A549 (cell line): ENCODE measurements around the gene TSSC4. TPM values are rescaled to one million over a fixed set of nuclear protein-coding genes. Genes with fewer than 3 reads are reported as not detected.

Experiments used
- ATAC-seq, 2 experiments: fragments of 200-7000 bp in 1 of 2; fragments of >200 bp in 1 of 2; cut with Nextera tagmentation in 1 of 2; cut with Tn5 transposase in 1 of 2; 3 replicates each; pipeline versions ENCODE4 v1.8.0 to v1.9.1; 2018 to 2020; ENCODE audit warnings: mild to moderate bottlenecking in 1 of 2, moderate library complexity in 1 of 2
- CTCF ChIA-PET: fragments of 300-600 bp; sonication (Branson Sonifier 250); formaldehyde crosslinking; extraction: SDS; loops from one replicate; lab custom pipeline; 2021; ENCODE audit warnings: antibody characterized with exemption, inconsistent platforms; lab: Yijun Ruan, JAX
- POLR2A ChIA-PET: fragments of 350-600 bp; formaldehyde crosslinking; extraction: SDS; loops from one replicate; lab custom pipeline; 2021; ENCODE audit warnings: antibody characterized with exemption, inconsistent platforms; lab: Yijun Ruan, JAX
- DNase-seq, 2 experiments: peaks; one replicate each; pipeline versions ENCODE4 v3.0.0 to v3.0.0-alpha.2; 2011 to 2016; ENCODE audit warnings: low read depth in 1 of 2, low spot score in 1 of 2
- FAIRE-seq: peaks from 2 replicates; lab custom pipeline; 2011; peaks lifted over from hg19 to GRCh38; lab: Jason Lieb, UNC
- H3K27ac ChIP-seq, 2 experiments: fragments of >200 bp; sonication (Bioruptor Twin); formaldehyde crosslinking; 3 replicates each; pipeline ENCODE4 v1.5.1; 2016 to 2017
- H3K4me1 ChIP-seq: fragments of >200 bp; sonication (Bioruptor Twin); formaldehyde crosslinking; 3 replicates; pipeline ENCODE4 v1.6.1; 2016
- H3K4me2 ChIP-seq: fragments of >200 bp; sonication (Bioruptor Twin); formaldehyde crosslinking; 3 replicates; pipeline ENCODE4 v1.6.1; 2016
- H3K4me3 ChIP-seq: fragments of >200 bp; sonication (Bioruptor Twin); formaldehyde crosslinking; 3 replicates; pipeline ENCODE4 v1.5.1; 2016
- H3K9me3 ChIP-seq: fragments of >200 bp; sonication (Bioruptor Twin); formaldehyde crosslinking; 3 replicates; pipeline ENCODE4 v1.6.1; 2016
- CBX2 ChIP-seq: fragments of 200-600 bp; sonication (generic); IDR thresholded peaks from 2 replicates; pipeline ENCODE4 v1.6.1; 2016; ENCODE audit warnings: low read depth, mild to moderate bottlenecking, borderline replicate concordance
- CTCF ChIP-seq: fragments of >200 bp; sonication (Bioruptor Twin); formaldehyde crosslinking; IDR thresholded peaks from 3 replicates; pipeline ENCODE4 v1.5.1; 2016
- E2F6 ChIP-seq: IDR thresholded peaks from 2 replicates; pipeline ENCODE4 v1.6.1; 2012; ENCODE audit warnings: low read depth, borderline replicate concordance
- EHF ChIP-seq: fragments of 250-450 bp; sonication (Bioruptor Pico); IDR thresholded peaks from 2 replicates; pipeline ENCODE4 v1.5.0; 2020; ENCODE audit warnings: mild to moderate bottlenecking
- EHMT2 ChIP-seq: fragments of 200-600 bp; sonication (generic); IDR thresholded peaks from 2 replicates; pipeline ENCODE4 v1.6.1; 2016; ENCODE audit warnings: antibody characterized with exemption, low read depth, mild to moderate bottlenecking, moderate library complexity
- ESRRA ChIP-seq: fragments of 150-350 bp; IDR thresholded peaks from 2 replicates; pipeline ENCODE4 v1.6.1; 2014; ENCODE audit warnings: mild to moderate bottlenecking, low read length, borderline replicate concordance
- FOSL2 ChIP-seq, 2 experiments: fragments of 450-650 bp in 1 of 2; fragments of >200 bp in 1 of 2; sonication (Bioruptor Twin) in 1 of 2; formaldehyde crosslinking; IDR thresholded peaks; 2 replicates each; pipeline versions ENCODE4 v1.5.0 to v1.6.1; 2016 to 2020; ENCODE audit warnings: mild to moderate bottlenecking in 1 of 2, moderate library complexity in 1 of 2
- HDAC2 ChIP-seq: fragments of 200-600 bp; sonication (generic); IDR thresholded peaks from 2 replicates; pipeline ENCODE4 v1.6.1; 2016
- HMGXB4 ChIP-seq: fragments of 250-450 bp; sonication (Bioruptor Pico); IDR thresholded peaks from 2 replicates; pipeline ENCODE4 v1.5.0; 2021; ENCODE audit warnings: mild to moderate bottlenecking, moderate library complexity, borderline replicate concordance
- HOXB13 ChIP-seq: fragments of 250-450 bp; sonication (Bioruptor Pico); IDR thresholded peaks from 2 replicates; pipeline ENCODE4 v1.5.0; 2020; ENCODE audit warnings: low read depth, mild to moderate bottlenecking, moderate library complexity
- KDM1A ChIP-seq: fragments of 200-600 bp; sonication (generic); IDR thresholded peaks from 2 replicates; pipeline ENCODE4 v1.6.1; 2016; ENCODE audit warnings: low read depth, mild to moderate bottlenecking
- MAFK ChIP-seq: fragments of 450-650 bp; IDR thresholded peaks from 2 replicates; pipeline ENCODE4 v1.6.1; 2014; ENCODE audit not compliant: partially characterized antibody
- NR3C1 ChIP-seq: fragments of >200 bp; sonication (Bioruptor Twin); formaldehyde crosslinking; IDR thresholded peaks from 3 replicates; pipeline ENCODE4 v1.6.1; 2017
- PBX3 ChIP-seq: IDR thresholded peaks from 2 replicates; pipeline ENCODE4 v1.6.1; 2012
- POLR2A ChIP-seq: IDR thresholded peaks from 2 replicates; pipeline ENCODE4 v1.6.1; 2012; ENCODE audit warnings: mild to moderate bottlenecking, low read length
- RNF2 ChIP-seq: fragments of 200-600 bp; sonication (generic); IDR thresholded peaks from 2 replicates; pipeline ENCODE4 v1.6.1; 2016; ENCODE audit warnings: low read depth, mild to moderate bottlenecking, antibody characterized with exemption, moderate library complexity, borderline replicate concordance
- TFCP2L1 ChIP-seq: fragments of 250-450 bp; sonication (Bioruptor Pico); IDR thresholded peaks from 2 replicates; pipeline ENCODE4 v1.5.0; 2021; ENCODE audit warnings: mild to moderate bottlenecking
- WGBS: methylation state at CpG from one replicate; pipeline ENCODE4 v1.1.6; 2017; ENCODE audit errors: missing lambda C conversion rate; 5-methylcytosine and 5-hydroxymethylcytosine counted together
- polyA plus RNA-seq, 4 experiments: library from polyadenylated mRNA; depleted of rRNA in 3 of 4; stranded (reverse); fragments of >200 nt; fragmentation: RNase III in 1 of 4; extraction: RNeasy Plus Mini Kit Qiagen cat#74134 plus additional on column Dnase treatment in 1 of 4; gene quantifications; 2 replicates in 3 of 4; 3 replicates in 1 of 4; pipeline ENCODE4 v1.2.3, GENCODE V29; 2011 to 2017

TSSC4 gene
- polyA plus RNA-seq, 2 of the 4 experiments (the other 2 are of a cell fraction) = 21.8 to 45.5 TPM

GRCh38 chr11:2436013-2436520, 35.5 kb downstream of the TSSC4 start:
- Histone ChIP-seq H3K4me3 (no peak overlapping the region), H3K9me3 (no peaks in the 10 kb centered on the region; the same call in 2 of the 3 replicates), H3K4me1 (no peaks in the 10 kb centered on the region), H3K27ac (no peak overlapping the region)
- ATAC-seq (no peak), DNase-seq (no peak), FAIRE-seq (no peak)
- POLR2A ChIA-PET = no interaction called here
- TF ChIP-seq CBX2 (no peak), ESRRA (no peak), TFCP2L1 (CRISPR knock-in tag) (no peak), PBX3 (no peak), CTCF (no peak), MAFK (no peak)
- TF ChIP-seq, all 56 proteins: peak for 0
- 27% methylated on average over 7 of the region's 10 CpGs for WGBS
- H3K4me2 ChIP-seq = no peak overlapping the region
- CTCF ChIA-PET = interaction anchor here (0.6 to 6.6 kb wide), 6 partner anchors 13 to 455 kb away, joined by 3 to 49 read pairs (median 4); no protein-coding TSS in a partner anchor

GRCh38 chr11:2436521-2437031, 36.0 kb downstream of the TSSC4 start:
- TF ChIP-seq HDAC2 = no peak
- TF ChIP-seq RNF2 = no peak
- TF ChIP-seq HMGXB4 = no peak
- no peak for TF ChIP-seq E2F6
- no peak for TF ChIP-seq EHF
- no peak for TF ChIP-seq POLR2A
- TF ChIP-seq, all 56 proteins: peak for 0
- ATAC-seq (0 out of 6 replicates have a peak, but pooled peaks of 1 of the 2 experiments have one; percentile 17), FAIRE-seq (no peak), DNase-seq (no peak)
- Histone ChIP-seq H3K9me3 (no peaks in the 10 kb centered on the region; the same call in 2 of the 3 replicates), H3K4me2 (no peak overlapping the region), H3K4me1 (no peaks in the 10 kb centered on the region), H3K27ac (no peak overlapping the region), H3K4me3 (no peak overlapping the region)
- CTCF ChIA-PET = interaction anchor here (0.7 to 6.6 kb wide), 6 partner anchors 10 to 455 kb away, joined by 3 to 49 read pairs (median 4); no protein-coding TSS in a partner anchor
- POLR2A ChIA-PET = no interaction called here
- 57% methylated on average over 9 of the region's 13 CpGs for WGBS

- TF ChIP-seq FOSL2 (IDR thresholded peaks at IDR 0.05) (no peak), FOSL2 (CRISPR knock-in tag; IDR thresholded peaks at IDR 0.05) (no peak), CTCF (no peak), EHMT2 (no peak), KDM1A (no peak), CBX2 (no peak), NR3C1 (no peak), ESRRA (no peak), HOXB13 (CRISPR knock-in tag) (no peak), POLR2A (no peak), HMGXB4 (no peak)
- Histone ChIP-seq H3K4me2 (no peak overlapping the region), H3K9me3 (peaks cover 1% of the 10 kb centered on the region; the same call in 2 of the 3 replicates), H3K27ac (no peak overlapping the region), H3K4me3 (no peak overlapping the region), H3K4me1 (no peaks in the 10 kb centered on the region)
- ChIA-PET CTCF (interaction anchor here (2.8 to 6.6 kb wide), 2 partner anchors 17 to 94 kb away, joined by 13 to 49 read pairs; no protein-coding TSS in a partner anchor), POLR2A (no interaction called here)
- WGBS = 40% methylated on average over 4 of the region's 4 CpGs
- DNase-seq = no peak
- no peak for FAIRE-seq
- ATAC-seq = no peak
Observed at GRCh38 chr11:2437516-2437915, 37.0 kb downstream of the TSSC4 start.
